Measurements from ENCODE around the gene CADPS. TPM values are rescaled to one million over a fixed set of nuclear protein-coding genes. Genes with fewer than 3 reads are reported as not detected.

Gene CADPS
- total and polyA plus RNA-seq, 9 of the 15 experiments (the other 6 are each of a cell fraction or from before 2014, with no cell fraction given) = not detected

DNA sequence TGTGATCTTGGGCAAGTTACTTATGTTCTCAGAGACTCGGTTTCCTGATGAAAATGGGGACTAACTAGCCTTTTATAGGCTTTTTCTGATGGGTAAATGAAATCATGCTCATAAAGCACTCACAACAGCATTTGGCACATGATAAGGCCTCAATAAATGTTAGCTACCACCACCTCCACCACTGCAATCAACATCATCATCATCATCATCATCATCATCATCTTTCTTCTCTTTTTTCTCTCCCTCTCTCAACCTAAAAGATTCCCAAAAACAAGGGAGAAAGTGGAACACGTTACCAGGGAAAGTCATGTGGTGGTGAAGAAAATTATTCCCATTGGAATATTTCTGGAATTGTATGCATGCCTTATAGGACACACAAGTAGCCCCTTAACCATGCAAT, 468.3 kb downstream of the CADPS start:
- H3K27me3 ChIP-seq (ENCODE audit: control insufficient read depth in 2 of 2, insufficient read depth in 2 of 2, low read length in 2 of 2) = peaks cover 2 to 3% of the 10 kb centered on the region in 2 experiments; a peak in 1 of 5 replicates
- WGBS (ENCODE audit: insufficient coverage, low coverage, missing lambda C conversion rate) = 0% methylated on average over 2 of the region's 2 CpGs
- no peak overlapping the region for H3K9ac ChIP-seq (ENCODE audit: insufficient read depth in 1 of 2, low read depth in 2 of 2, low read length in 2 of 2)
- no TSS peak for BruUV-seq (replicated peaks)
- ChIA-PET CTCF (ENCODE audit: low intra/inter-chr PET ratio) (no interaction called here), POLR2A (no interaction called here)
- no peak overlapping the region for H2AFZ ChIP-seq (ENCODE audit: low read depth, low read length)
- TF ChIP-seq PREB (CRISPR knock-in tag; IDR thresholded peaks at IDR 0.05) = no peak
- H3K9me1 ChIP-seq (ENCODE audit: control insufficient read depth, insufficient read depth, low read length) = no peaks in the 10 kb centered on the region
- intact Hi-C loops (cut with micrococcal nuclease) = no loop called here
- no peak overlapping the region for H3K4me2 ChIP-seq (ENCODE audit: insufficient read depth, low read length)
- H3K79me2 ChIP-seq (ENCODE audit: control insufficient read depth, insufficient read depth, low read length) = no peaks in the 10 kb centered on the region
- H3K9me3 ChIP-seq (replicated peaks; ENCODE audit: control insufficient read depth, insufficient read depth, low read depth, low read length) = no peaks in the 10 kb centered on the region
- H3K4me3 ChIP-seq = no peak overlapping the region
- H3K4me1 ChIP-seq (replicated peaks in 1 of 2; ENCODE audit: control insufficient read depth in 2 of 2, insufficient read depth in 2 of 2, low read length in 2 of 2) = no peaks in the 10 kb centered on the region
- ATAC-seq (no peak), DNase-seq (ENCODE audit: extremely low read depth in 1 of 4, low spot score in 3 of 4) (no peak), FAIRE-seq (no peak)
- in situ Hi-C loops (cut with MboI) = no loop called here
- H3K36me3 ChIP-seq (ENCODE audit: control insufficient read depth, insufficient read depth, low read length) = no peaks in the 10 kb centered on the region
- no peaks in the 10 kb centered on the region for H4K20me1 ChIP-seq (replicated peaks; ENCODE audit: control insufficient read depth, insufficient read depth, low read length)
- H3K27ac ChIP-seq (ENCODE audit: extremely low read depth, low read depth, low read length) = no peak overlapping the region

GRCh38 chr3:62405566-62405965, 469.6 kb downstream of the CADPS start:
- in situ Hi-C loops (cut with MboI) = no loop called here
- Histone ChIP-seq H3K4me1 (replicated peaks in 1 of 2; ENCODE audit: control insufficient read depth in 2 of 2, insufficient read depth in 2 of 2, low read length in 2 of 2) (no peaks in the 10 kb centered on the region), H3K27ac (ENCODE audit: extremely low read depth, low read depth, low read length) (no peak overlapping the region), H3K9me1 (ENCODE audit: control insufficient read depth, insufficient read depth, low read length) (no peaks in the 10 kb centered on the region), H3K36me3 (ENCODE audit: control insufficient read depth, insufficient read depth, low read length) (no peaks in the 10 kb centered on the region), H3K79me2 (ENCODE audit: control insufficient read depth, insufficient read depth, low read length) (no peaks in the 10 kb centered on the region), H3K27me3 (ENCODE audit: control insufficient read depth in 2 of 2, insufficient read depth in 2 of 2, low read length in 2 of 2) (peaks cover 2 to 3% of the 10 kb centered on the region in 2 experiments; a peak in 1 of 5 replicates), H3K9me3 (replicated peaks; ENCODE audit: control insufficient read depth, insufficient read depth, low read depth, low read length) (no peaks in the 10 kb centered on the region), H3K4me3 (no peak overlapping the region), H4K20me1 (replicated peaks; ENCODE audit: control insufficient read depth, insufficient read depth, low read length) (no peaks in the 10 kb centered on the region), H3K9ac (ENCODE audit: insufficient read depth in 1 of 2, low read depth in 2 of 2, low read length in 2 of 2) (no peak overlapping the region), H3K4me2 (ENCODE audit: insufficient read depth, low read length) (no peak overlapping the region), H2AFZ (ENCODE audit: low read depth, low read length) (no peak overlapping the region)
- ATAC-seq = no peak
- POLR2A ChIA-PET = no interaction called here
- no peak for FAIRE-seq
- BruUV-seq (replicated peaks) = no TSS peak
- CTCF ChIA-PET (ENCODE audit: low intra/inter-chr PET ratio) = no interaction called here
- no peak for DNase-seq (ENCODE audit: extremely low read depth in 1 of 4, low spot score in 3 of 4)
- intact Hi-C loops (cut with micrococcal nuclease) = no loop called here
- WGBS (ENCODE audit: insufficient coverage, low coverage, missing lambda C conversion rate) = 3% methylated on average over 6 of the region's 6 CpGs
- TF ChIP-seq, protein P1, sequence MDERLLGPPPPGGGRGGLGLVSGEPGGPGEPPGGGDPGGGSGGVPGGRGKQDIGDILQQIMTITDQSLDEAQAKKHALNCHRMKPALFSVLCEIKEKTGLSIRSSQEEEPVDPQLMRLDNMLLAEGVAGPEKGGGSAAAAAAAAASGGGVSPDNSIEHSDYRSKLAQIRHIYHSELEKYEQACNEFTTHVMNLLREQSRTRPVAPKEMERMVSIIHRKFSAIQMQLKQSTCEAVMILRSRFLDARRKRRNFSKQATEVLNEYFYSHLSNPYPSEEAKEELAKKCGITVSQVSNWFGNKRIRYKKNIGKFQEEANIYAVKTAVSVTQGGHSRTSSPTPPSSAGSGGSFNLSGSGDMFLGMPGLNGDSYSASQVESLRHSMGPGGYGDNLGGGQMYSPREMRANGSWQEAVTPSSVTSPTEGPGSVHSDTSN (CRISPR knock-in tag; IDR thresholded peaks at IDR 0.05; ENCODE audit: low read depth) = no peak
- TF ChIP-seq, protein P1 (tag; conservative IDR thresholded peaks at IDR 0.05; ENCODE audit: low read depth) = no peak
- TF ChIP-seq, protein P2, sequence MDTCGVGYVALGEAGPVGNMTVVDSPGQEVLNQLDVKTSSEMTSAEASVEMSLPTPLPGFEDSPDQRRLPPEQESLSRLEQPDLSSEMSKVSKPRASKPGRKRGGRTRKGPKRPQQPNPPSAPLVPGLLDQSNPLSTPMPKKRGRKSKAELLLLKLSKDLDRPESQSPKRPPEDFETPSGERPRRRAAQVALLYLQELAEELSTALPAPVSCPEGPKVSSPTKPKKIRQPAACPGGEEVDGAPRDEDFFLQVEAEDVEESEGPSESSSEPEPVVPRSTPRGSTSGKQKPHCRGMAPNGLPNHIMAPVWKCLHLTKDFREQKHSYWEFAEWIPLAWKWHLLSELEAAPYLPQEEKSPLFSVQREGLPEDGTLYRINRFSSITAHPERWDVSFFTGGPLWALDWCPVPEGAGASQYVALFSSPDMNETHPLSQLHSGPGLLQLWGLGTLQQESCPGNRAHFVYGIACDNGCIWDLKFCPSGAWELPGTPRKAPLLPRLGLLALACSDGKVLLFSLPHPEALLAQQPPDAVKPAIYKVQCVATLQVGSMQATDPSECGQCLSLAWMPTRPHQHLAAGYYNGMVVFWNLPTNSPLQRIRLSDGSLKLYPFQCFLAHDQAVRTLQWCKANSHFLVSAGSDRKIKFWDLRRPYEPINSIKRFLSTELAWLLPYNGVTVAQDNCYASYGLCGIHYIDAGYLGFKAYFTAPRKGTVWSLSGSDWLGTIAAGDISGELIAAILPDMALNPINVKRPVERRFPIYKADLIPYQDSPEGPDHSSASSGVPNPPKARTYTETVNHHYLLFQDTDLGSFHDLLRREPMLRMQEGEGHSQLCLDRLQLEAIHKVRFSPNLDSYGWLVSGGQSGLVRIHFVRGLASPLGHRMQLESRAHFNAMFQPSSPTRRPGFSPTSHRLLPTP (IDR thresholded peaks at IDR 0.05; ENCODE audit: borderline replicate concordance, extremely low read depth, insufficient read length) = no peak
- TF ChIP-seq, protein P3, sequence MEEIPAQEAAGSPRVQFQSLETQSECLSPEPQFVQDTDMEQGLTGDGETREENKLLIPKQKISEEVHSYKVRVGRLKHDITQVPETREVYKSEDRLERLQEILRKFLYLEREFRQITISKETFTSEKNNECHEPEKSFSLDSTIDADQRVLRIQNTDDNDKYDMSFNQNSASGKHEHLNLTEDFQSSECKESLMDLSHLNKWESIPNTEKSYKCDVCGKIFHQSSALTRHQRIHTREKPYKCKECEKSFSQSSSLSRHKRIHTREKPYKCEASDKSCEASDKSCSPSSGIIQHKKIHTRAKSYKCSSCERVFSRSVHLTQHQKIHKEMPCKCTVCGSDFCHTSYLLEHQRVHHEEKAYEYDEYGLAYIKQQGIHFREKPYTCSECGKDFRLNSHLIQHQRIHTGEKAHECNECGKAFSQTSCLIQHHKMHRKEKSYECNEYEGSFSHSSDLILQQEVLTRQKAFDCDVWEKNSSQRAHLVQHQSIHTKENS (CRISPR knock-in tag; IDR thresholded peaks at IDR 0.05) = no peak

Data from K562 (cell line).